Hematopoietic multipotent progenitor cell (in vitro differentiated cells): Measurements from ENCODE around the gene PRDX6. TPM values are rescaled to one million over a fixed set of nuclear protein-coding genes. Genes with fewer than 3 reads are reported as not detected.

ENCODE experiments used
- total RNA-seq: library from RNA; depleted of rRNA; stranded (reverse); fragments of >200 nt; gene quantifications from one replicate; pipeline ENCODE4 v1.2.3, GENCODE V29; 2012

Gene PRDX6
- total RNA-seq, 1 donor: 90.2 TPM

Other genes starting within 250 kb of the PRDX6 start
- gene SLC9C2, start 125.7 kb downstream of the PRDX6 start, total RNA-seq: not detected
- gene TEX50, start 158.0 kb downstream of the PRDX6 start, total RNA-seq: not detected
- under 0.01 TPM for gene ANKRD45, start 192.5 kb downstream of the PRDX6 start, total RNA-seq
- gene KLHL20, start 237.6 kb downstream of the PRDX6 start, total RNA-seq: 10.5 TPM